GM12873 (cell line): ENCODE data around the gene HTT.

Source experiments
- TF ChIP-seq, protein P1 (sequence below): IDR thresholded peaks from 2 replicates; pipeline ENCODE4 v1.5.1; 2012; ENCODE audit warnings: low read depth, mild to moderate bottlenecking, moderate library complexity, low read length, control low read depth; ENCODE audit not compliant: insufficient read depth; ENCODE audit errors: missing control alignments

HTT gene

DNA sequence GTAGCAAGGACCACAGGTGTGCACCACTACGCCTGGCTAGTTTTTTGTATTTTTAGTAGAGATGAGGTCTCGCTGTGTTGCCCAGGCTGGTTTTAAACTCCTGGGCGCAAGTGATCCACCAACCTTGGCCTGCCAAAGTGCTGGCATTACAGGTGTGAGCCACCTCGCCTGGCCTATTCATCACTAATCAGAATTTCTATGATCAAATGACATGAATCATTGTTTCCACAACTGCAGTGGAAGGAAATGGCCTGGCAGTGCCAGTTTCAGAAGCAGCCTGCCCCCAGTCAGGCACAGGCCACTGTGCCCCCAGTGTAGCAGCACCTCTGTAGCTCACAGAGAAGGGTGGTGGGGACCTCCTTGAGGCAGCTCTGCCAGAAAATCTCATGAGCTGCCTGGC lies 108.5 kb downstream of the HTT start:
- TF ChIP-seq, protein P1, sequence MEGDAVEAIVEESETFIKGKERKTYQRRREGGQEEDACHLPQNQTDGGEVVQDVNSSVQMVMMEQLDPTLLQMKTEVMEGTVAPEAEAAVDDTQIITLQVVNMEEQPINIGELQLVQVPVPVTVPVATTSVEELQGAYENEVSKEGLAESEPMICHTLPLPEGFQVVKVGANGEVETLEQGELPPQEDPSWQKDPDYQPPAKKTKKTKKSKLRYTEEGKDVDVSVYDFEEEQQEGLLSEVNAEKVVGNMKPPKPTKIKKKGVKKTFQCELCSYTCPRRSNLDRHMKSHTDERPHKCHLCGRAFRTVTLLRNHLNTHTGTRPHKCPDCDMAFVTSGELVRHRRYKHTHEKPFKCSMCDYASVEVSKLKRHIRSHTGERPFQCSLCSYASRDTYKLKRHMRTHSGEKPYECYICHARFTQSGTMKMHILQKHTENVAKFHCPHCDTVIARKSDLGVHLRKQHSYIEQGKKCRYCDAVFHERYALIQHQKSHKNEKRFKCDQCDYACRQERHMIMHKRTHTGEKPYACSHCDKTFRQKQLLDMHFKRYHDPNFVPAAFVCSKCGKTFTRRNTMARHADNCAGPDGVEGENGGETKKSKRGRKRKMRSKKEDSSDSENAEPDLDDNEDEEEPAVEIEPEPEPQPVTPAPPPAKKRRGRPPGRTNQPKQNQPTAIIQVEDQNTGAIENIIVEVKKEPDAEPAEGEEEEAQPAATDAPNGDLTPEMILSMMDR = no peak

GRCh38 chr4:3184725-3185124 lies 110.2 kb downstream of the HTT start:
- TF ChIP-seq, protein P1 = no peak

DNA sequence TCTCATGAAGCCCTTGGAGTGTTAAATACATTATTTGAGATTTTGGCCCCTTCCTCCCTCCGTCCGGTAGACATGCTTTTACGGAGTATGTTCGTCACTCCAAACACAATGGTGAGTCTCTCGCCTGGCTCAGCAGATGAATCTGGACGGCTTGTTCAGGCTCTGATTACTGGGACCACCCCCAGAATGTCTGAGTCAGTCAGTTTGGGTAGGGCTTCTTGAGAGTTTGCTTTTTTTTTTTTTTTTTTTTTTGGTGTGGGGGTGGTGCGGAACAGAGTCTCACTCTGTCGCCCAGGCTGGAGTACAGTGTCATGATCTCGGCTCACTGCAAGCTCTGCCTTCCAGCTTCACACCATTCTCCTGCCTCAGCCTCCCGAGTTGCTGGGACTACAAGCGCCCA lies 112.1 kb downstream of the HTT start:
- TF ChIP-seq, protein P1 = no peak

DNA sequence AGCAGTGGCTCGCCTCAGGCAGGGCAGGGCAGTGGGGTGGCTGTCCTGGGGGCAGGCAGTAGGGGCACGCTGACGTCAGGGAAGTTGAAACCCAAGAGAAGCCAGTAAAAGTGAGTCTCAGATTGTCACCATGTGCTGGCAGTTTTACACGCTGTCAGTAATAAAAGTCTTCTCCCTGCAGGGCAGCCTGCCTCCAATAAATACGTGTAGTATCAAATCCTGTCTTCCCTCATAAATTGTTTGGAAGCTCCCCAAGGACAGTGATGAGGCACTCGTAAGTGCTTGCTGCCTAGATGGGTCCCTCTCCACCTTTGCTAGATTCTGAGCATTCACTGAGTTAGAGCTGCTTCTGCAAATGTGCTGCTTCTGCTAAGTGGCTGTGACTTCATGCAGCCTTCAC lies 113.6 kb downstream of the HTT start:
- TF ChIP-seq, protein P1 = no peak

- TF ChIP-seq, protein P1 = no peak
Measured at GRCh38 chr4:3189459-3189858, 115.0 kb downstream of the HTT start.

DNA sequence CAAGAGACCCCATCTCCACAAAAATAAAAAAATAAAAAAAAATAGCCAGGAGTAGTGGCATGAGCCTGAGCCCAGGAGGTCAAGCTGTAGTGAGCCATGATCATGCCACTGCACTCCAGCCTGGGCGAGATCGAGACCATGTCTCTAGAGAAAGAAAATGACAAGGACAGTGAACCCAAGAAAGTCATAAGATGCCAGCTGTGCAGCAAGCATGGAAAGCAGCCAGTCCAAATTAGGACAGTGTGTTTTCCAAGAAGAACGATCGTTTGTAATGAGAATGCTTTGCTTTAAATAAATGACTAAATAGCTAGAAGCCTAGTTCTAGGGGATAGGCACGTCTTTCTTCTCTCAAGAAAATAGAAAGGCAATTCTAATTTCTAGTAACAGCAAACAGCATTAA lies 116.1 kb downstream of the HTT start:
- TF ChIP-seq, protein P1 = no peak

DNA sequence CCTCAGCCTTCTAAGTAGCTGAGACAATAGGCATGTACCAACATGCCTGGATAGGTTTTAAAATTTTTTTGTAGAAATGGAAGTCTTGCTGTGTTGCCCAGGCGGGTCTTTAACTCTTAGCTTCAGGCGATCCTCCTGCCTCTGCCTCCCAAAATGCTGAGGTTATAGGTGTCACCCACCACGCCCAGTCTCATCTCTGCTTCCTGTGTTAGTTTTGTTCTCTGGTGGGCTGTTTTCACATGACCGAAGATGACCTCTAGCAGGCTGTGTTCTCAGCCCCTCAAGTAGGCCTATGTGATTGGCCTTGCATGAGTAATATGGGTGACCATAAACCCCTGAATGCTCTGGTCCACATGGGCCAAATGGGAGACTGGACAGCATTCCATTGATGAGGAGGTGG lies 117.7 kb downstream of the HTT start:
- TF ChIP-seq, protein P1 = no peak
